Measurements from ENCODE around the gene BCL2L14.

BCL2L14 gene, protein sequence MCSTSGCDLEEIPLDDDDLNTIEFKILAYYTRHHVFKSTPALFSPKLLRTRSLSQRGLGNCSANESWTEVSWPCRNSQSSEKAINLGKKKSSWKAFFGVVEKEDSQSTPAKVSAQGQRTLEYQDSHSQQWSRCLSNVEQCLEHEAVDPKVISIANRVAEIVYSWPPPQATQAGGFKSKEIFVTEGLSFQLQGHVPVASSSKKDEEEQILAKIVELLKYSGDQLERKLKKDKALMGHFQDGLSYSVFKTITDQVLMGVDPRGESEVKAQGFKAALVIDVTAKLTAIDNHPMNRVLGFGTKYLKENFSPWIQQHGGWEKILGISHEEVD

DNA sequence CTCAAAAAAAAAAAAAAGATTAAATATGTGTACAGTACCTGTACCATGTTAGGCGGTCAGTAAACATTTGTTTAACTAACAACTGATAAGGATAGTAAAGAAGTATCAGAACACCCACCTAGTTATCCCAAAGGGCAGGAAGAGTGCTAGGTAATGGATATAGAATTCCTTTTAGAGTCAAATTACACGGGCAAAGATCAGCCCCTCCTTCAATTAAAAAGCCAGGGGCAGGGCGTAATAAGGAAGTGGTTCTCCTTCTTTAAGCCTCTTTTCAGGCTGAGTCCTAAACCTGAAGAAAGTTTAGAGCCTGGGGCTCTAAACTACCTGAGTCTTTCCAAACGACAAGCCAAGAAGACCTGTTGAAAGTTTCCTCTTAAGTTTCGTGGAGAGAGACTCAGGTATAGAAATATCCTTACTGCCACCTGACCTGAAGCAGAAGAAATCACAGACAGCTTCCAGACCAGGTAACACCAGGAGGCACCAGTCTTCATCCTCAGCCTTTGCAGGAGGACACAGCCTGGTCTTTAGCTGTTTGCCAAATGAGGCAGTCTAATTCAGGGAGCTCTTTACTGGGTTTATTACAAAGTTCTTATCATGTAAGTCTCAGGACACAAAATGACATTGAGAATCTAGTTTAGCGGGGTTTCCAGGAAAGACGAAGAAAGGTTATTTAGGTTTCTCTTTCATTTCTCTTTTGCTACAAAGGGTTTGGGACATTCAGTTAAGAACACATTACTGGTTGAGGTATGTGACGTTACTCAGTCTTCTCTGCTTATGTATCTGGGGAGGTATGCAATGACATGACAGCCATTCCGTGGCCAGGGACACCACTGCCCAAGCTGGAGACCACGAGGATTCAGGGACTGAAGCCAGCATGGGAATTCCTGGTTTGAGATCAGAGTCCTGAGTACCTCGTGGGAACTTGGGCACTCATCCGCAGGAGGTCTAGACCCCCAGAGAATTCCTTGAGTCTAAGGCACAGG lies at the start of gene BCL2L14:
Gene BCL2L14 (plus strand): TSS at position 266 of the 983 bp plus-strand sequence. CDS start 8,367 bp downstream, outside the sequence.
- no peak for DNase-seq (ENCODE audit: low spot score)

DNA sequence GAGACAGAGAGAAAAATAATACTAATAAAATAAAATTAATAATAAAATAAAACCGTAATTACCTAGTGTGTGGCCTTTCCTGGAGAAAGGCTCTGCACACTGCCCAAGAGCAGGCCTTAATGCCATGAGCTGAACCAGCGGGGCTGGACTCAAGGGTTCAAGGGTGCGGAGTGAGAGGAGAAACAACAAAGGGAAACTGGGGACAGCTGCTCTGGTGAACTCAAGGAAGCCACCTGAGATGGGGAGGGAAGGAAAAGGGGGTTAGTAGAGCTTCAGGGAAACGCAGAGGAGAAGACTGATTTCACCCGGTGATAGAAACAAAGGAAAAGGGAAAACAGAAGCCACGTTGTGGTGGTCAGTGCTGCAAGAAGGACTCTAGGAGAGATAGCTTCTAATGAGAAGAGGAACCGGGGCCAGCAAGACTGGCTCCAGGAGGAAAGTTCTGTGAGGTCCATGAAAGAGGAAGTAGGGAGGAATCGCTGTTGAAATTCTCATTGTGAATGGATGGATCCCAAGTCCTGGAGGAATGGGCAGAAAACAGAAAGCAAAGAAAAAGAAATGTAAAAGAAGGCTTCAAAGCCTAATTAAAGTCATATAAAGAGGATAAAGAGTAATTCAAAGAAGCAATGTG lies 48.3 kb upstream of the BCL2L14 start:
- no peak for DNase-seq (ENCODE audit: low spot score)

DNA sequence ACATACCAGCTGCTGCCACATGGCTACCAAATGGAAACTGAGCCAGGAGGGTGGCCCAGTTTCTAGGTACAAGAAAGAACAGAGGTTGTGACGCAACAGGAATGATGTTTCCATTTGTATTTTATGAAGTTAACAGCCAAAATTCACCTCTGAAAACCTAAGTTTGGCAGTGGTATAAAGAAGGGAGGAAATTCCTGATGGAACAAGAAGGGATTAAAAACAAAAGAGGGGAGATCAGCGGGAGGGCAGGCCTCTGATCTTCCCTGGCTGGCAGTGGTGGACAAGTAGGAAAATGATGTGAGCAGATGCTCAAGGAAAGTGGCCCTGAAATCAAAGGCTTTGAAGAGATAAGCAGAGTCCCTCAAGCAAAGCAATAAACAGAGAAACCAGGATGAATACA lies 47.3 kb upstream of the BCL2L14 start:
- no peak for DNase-seq (ENCODE audit: low spot score)

DNA sequence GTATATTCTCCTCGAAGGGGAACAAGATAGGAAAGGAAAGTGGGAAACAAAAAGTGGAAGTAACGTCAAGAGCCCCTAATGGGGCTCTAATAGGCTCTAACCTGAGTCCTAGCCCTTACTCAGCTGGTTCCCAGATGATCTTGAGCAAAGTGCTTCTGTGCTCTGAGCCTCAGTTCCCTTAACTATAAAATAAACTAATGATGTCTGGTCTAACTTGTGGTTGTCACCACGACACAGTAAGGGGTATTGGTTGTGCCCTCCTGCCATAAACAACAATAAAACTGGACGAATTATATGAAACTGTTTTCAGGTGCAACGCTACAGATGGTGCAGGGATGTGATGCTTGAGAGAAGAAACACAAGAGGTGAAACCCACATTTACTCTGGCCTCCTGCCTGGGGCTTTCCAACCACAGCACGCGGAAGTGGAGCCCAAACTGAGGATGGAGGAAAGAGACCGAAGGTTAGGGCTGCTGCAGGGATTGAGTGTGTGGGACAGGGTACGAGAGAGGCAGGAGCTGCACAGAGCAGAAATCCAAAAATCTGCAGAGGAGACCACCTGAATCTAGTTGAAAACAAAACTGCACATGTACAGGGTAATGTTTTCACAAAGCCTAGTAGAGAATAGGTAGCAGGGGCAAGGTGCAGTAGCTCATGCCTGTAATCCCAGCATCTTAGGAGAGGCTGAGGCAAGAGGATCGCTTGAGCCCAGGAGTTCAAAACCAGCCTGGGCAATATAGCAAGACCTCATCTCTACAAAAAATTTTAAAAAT lies 45.6 kb upstream of the BCL2L14 start:
- no peak for DNase-seq (ENCODE audit: low spot score)

DNA sequence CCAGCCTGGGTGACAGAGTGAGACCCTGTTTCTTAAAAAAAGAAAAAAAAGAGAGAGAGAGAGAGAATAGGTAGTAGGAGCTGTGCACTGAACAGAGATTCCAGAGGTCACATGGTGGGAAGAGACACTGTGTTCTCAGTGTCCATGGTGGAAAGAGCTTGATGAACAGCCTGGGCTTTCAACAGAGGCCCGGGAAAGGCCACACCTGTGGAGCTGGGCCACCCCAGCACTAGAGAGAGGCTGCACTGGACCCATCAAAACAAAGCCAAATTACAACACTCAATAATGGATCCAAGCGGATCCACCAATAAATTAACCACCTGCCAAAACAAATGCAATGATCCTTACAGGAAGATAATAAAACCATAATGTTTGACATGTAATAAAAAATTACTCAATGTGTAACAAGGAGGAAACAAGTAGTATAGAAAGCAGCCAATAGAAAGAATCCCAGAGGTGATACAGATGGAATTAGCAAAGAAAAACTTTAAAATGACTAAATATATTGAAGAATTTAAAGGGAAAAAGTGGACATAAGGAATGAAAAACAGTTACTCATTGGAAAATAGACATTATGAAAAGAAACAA lies 44.8 kb upstream of the BCL2L14 start:
- DNase-seq (ENCODE audit: low spot score), result no peak

DNA sequence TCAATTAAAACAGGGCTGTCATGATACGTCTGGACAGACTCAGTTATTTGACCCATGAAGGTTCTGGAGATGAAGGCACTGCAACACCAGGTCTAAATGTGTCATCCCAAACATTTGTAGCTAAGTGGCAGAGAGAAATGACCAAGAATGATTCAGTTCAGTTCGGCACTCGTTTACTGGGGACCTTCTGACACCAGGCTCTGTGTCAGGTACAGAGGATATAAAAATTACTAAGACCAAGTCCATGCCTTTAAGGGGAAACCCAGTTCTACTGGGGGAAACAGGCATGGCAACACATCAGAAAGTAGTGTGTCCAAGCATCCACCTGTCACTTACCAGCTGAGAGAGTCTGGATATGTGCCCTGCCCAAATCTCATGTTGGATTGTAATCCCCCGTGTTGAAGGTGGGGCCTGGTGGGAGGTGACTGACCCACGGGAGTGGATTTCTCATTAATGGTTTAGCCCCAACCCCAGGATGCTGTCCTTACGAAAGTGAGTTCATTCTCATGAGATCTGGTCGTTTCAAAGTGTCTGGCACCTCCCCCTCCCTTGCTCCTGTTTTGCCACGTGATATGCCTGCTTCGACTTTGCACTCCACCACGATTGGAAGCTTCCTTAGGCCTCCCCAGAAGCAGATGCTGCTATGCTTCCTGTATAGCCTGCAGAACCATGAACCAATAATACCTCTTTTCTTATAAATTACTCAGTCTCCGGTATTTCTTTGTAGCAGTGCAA lies 41.9 kb upstream of the BCL2L14 start:
- no peak for DNase-seq (ENCODE audit: low spot score)

DNA sequence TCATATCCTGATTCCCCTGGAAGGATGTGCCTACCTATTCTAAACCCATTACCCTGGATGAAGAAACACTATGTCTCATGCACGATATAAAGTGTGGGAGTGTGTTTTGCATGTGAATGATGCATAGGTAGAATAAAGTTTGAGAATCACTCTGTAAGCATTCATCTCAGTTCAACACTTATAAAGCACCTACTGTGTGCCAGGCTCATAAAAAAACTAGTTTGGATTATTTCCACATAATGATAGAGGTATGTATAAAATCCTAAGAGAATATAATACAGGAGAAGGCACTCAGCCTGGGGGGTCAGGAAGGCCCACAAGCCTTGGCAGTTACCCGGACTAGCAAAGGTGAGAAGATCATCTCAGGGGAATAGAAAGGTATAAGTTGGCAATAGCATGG lies 41.1 kb upstream of the BCL2L14 start:
- no peak for DNase-seq (ENCODE audit: low spot score)

DNA sequence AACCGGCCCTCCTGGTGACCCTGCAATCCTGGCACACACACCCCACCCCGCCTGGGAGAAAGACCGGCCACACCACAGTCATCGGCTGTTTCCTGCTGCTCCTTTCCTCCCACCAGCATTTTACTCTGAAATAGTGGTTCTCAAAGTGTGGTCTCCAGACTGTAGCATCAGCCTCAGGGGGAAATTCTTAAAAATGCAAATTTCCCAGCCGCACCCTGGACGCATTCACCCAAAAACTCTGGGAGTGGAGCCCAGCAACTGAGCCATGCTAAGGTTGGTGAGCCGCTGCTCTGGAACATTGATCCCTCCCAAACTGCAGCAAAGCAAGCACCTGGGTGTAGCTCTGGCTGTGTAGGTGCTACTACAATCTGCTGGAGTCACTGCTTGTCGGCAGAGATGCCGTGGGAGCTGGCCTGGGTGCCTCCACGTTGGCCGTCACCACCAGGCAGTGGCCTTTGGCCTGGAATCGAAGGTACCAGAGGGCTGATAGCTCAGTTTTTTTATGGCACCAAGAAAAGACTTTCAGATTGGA lies 38.4 kb upstream of the BCL2L14 start:
- DNase-seq (ENCODE audit: low spot score), result no peak

DNA sequence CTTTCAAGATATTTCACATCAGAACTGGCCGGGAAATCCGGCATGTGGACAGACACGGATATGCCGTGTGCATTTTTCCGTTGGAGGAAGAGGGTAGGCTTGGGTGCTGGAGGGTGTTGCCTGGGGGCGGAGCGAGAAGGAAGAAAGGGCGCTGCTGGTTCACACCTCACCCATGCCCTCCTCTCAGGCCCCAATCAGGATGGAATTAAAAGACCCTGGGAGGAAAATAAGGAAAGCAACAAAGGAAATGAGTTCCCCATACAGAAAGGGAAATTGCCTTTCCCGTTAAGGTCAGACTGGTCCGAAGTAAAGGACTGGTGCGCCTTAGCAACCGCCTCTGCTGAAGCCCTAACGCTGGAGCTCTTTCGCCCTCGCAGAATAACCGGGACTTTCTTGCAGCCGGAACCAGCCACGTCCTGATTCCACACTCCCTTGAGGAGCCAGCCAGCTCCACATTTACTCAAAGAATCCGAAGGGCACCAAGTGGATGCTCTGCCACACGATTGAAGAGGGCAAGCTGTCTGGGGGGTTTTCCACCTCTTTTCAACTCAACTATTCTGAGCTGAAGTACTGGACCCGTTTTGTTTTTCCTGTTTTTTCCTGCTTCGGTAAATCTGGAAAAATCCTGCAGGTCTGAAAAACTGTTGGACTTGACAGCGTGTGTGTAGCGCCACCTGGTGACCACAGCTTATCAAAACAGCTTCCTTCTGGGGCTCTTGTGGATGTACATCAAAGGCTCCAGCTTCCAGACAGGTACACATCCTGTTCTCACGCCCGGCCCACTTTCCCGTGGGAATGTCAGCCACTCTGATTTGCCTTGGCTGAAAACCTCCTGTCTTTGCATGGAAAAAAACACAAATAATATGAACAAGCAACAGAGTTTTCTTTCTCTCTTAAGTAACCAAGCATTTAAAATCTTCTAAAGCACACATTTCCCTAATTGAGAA lies 37.6 kb upstream of the BCL2L14 start:
- DNase-seq (ENCODE audit: low spot score), result peak; percentile 83

DNA sequence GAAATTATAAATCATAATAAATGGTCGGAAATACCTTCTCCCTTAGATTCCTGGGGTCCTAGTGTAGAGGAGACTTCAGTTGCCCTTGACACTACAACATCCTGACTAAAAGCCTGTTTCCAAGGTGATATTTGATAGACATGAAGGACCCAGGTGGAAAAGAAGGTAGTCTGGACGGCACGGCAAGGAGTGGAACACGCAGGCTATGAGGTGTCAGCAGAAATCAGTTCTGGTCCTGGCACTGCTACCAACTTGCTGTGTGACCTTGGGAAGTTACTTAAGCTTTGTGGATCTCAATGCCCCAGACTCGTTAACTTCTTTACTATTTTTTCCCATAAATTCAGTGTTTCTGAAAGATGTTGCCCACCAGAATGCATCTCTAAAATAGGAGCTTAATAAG lies 36.9 kb upstream of the BCL2L14 start:
- DNase-seq (ENCODE audit: low spot score), result no peak

DNA sequence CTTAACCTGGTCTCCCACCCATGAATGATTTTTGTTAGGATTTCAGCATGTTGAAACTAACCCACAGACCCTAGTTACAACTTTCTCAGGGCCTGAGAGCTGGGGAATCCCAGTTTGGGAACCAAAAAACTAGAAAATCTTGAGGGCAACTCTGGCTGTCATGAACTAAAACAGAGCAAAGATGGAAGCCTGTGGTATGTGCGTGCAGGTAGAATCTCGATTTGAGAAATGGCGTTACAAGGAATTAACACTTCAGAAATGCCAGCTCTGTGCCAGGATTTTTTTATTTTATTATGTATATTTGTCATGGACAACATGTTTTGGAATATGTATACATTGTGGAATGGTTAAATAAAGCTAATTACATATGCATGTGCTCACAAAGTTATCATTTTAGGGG lies 36.4 kb upstream of the BCL2L14 start:
- DNase-seq (ENCODE audit: low spot score), result no peak

DNA sequence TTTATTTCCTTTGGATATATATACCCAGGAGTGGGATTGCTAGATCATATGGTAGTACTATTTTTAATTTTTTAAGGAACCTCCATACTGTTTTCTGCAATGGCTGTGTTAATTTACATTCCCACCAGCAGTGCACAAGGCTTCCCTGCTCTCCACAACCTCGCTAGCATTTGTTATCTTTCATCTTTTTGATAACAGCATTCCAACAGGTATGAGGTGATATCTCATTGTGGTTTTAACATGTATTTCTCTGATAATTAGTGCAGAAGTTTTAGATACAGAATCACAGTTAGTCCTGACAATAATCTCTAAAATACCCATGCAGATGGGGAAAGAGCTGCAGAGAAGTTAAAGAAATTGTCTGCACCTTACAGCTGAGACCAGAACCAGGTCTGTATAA lies 35.5 kb upstream of the BCL2L14 start:
- no peak for DNase-seq (ENCODE audit: low spot score)

DNA sequence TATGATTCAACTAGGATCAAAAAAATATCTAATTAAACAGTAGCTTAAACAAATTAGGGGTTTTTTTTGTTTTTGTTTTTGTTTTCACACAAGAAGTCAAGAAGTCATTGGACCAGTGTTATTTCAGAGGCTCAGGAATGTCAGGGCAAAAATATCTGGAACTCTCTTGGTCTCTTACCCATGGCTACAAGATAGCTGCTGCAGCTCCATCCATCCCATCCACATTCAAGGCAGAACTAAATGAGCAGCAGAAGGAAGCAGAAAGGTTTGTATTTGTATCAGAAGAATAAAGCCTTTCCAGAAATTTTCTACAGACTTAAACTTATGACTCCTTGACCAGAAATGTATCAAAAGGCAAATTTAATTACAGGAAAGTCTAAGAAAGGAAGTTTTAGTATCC lies 33.8 kb upstream of the BCL2L14 start:
- no peak for DNase-seq (ENCODE audit: low spot score)

DNA sequence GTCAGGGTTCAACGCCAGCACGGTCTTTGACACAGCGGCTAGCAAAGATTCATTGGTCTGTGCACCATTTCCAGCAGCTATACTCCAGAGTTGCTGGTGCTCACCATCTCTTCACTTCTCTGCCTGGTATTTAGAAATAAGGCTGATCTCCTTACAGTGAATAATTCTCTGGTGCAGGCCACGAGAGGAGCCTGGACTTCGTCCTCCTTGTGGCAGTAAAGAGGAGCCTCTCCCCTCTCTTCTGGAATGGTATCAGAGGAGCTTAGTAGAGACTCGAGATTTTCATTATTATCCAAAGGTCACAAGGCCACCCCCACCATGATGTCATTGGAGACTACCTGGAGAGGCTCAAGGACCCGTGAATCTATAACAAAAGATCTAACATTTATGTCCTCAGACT lies 30.8 kb upstream of the BCL2L14 start:
- no peak for DNase-seq (ENCODE audit: low spot score)

DNA sequence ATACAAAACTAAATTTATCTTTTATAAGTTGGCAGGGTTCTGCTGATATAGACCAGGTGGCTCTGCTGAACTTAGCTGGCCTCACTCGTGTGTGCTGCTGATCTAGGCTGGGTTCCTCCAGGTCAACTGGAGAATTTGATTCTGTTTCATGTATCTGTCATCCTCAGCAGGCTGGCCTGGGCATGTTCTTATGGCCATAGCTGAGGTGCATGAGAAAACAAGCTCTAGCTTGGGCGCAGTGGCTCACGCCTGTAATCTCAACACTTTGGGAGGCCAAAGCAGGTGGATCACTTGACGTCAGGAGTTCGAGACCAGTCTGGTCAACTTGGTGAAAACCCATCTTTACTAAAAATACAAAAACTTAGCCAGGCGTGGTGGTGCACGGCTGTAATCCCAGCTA lies 24.3 kb upstream of the BCL2L14 start:
- no peak for DNase-seq (ENCODE audit: low spot score)

DNA sequence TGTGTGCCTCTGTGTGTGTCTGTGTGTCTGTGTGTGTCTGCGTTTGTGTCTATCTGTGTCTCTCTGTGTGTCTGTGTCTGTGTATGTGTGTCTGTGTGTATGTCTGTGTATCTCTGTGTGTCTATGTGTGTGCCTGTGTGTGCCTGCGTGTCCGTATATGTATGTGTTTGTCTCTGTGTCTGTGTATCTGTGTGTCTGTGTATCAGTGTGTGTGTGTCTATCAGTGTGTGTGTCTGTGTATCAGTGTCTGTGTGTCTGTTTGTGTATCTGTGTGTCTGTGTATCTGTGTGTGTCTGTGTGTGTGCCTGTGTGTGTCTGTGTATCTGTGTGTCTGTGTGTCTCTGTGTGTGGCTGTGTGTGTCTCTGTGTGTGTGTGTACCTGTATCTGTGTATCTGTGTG lies 23.1 kb upstream of the BCL2L14 start:
- DNase-seq (ENCODE audit: low spot score), result no peak

DNA sequence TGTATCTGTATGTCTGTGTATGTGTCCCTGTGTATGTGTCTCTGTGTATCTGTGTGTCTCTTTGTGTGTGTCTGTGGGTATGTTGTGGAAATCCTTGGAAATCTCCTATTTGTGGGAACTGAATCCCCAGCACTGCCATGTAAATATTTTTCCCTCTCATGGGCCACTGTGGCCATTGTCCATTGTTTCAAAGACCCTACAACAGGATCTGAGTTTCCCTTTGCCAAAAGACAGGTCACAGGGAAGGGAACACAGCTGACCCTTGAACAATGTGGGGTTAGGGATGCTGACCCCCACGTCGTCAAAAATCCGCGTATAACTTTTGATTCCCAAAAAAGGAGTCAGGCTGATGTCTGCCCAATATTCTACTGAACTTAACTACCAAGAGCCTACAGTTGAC lies 22.5 kb upstream of the BCL2L14 start:
- no peak for DNase-seq (ENCODE audit: low spot score)

DNA sequence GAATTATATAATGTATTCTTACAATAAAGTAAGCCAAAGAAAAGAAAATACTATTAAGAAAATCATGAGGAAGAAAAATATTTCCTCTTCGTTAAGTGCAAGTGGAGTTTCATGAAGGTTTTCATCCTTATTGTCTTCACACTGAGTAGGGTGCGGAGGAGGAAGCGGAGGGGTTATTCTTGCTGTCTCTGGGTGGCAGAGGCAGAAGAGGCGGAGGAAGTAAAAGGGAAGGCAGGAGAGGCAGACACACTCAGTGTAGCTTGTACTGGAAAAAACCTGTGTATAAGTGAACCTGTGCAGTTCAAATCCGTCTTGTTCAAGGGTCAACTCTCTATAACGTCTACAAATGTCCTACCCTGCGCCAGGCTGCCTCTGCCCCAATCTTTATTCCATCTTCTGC lies 22.0 kb upstream of the BCL2L14 start:
- no peak for DNase-seq (ENCODE audit: low spot score)

DNA sequence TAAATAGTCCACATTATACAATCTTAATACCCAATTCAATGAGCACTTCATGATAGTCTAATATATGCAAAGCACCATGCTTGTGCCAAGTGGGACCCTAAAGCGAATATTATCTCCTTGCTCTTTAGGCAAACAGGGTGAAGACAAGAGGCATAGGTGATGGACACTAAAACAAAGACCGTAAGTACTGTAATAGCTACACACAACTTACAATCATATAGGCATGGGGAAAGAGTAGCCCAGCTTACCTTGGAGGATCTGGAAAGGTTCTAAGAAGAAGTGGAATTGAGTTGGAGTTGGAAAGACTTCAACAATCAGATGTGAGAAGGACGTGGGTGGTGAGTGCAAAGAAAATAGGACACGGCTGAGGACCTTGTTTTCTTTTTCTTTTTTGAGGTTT lies 19.1 kb upstream of the BCL2L14 start:
- no peak for DNase-seq (ENCODE audit: low spot score)

Data from GM03348 (cell line).